ENCODE results near the gene TMEM170A.
"Not testable (repeated sequence)": the region's sequence is repeated elsewhere in the genome, so short reads cannot be mapped to it uniquely, and the experiment has no call there.

TMEM170A gene

DNA sequence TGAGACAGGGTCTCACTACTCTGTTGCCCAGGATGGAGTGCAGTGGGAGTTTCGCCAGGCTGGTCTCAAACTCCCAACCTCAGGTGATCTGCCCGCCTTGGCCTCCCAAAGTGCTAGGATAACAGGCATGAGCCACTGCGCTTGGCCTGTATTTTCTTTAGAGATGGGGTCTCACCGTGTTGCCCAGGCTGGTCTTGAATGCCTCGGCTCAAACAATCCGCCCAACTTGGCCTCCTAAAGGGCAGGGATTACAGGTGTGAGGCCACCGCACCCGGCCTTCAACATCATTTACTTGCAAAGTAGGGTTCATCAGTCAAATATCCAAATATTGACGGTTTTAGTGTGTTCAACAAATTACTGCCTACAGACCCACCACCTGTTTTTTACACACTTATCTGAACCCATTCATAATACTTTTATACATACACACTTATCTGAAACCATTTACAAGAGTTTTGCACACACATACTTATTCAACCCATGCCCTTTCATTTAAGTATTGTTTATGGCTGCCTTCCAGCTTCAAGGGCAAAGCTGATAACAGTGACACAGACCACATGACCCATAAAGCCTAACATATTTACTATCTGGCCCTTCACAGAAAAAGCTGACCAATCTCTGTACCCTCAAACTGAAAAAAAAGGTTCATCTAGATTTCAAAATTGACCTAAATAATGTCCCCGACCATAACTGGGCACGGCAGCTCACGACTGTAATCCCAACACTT, 11.9 kb downstream of the TMEM170A start:
- no peak for DNase-seq

DNA sequence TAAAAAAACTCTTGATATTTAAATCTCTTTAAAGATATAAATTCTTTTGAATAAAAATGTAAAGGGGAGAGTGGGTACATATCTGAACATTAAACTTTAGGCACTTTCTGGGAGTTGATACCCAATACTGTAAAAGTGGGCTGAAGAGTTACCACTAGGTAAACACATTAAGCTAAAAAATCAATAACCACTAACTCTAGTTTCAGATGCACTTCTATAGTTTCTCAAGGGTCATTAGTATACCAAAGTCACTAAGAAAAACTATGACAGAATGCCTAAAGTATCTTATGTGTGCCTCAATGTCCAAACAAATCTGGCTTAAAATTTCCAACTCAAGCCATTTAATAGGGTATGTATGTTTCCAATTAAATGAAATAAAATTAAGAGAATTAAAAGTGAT, 18.1 kb downstream of the TMEM170A start:
- DNase-seq = no peak

DNA sequence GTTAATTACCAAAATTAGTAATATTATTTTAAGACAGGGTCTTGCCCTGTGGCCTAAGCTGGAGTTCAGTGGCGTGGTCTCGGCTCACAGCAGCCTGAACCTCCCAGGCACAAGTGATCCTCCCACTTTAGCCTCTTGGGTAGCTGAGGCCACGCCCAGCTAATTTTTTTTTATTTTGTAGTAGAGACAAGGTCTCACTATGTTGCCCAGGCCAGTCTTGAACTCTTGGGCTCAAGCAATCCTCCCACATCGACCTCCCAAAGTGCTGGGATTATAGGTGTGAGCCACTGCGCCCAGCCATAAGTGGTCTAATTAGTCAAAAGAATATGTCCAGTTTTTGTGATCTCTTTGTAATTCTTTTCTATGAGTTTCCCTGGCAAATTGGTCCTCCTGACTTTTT, 19.2 kb downstream of the TMEM170A start:
- no peak for DNase-seq

DNA sequence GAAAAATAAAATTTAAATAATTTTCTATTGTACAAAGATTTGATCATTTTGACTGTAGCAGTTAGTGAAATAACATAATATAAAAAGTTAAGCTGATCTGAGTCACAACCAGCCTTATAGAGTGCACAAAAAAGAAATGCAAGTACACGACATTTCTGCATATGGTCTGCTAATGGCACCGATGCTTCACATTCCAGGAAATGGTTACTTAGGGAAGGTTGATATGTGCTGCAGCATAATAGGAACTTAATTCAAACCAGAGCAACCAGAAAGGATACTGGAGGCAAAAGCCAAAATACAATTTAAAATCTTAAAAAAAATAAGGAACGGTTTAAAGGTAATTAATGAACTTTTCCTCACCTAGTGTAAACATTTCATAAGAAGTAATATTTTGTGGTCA, 21.2 kb downstream of the TMEM170A start:
- DNase-seq = no peak

DNA sequence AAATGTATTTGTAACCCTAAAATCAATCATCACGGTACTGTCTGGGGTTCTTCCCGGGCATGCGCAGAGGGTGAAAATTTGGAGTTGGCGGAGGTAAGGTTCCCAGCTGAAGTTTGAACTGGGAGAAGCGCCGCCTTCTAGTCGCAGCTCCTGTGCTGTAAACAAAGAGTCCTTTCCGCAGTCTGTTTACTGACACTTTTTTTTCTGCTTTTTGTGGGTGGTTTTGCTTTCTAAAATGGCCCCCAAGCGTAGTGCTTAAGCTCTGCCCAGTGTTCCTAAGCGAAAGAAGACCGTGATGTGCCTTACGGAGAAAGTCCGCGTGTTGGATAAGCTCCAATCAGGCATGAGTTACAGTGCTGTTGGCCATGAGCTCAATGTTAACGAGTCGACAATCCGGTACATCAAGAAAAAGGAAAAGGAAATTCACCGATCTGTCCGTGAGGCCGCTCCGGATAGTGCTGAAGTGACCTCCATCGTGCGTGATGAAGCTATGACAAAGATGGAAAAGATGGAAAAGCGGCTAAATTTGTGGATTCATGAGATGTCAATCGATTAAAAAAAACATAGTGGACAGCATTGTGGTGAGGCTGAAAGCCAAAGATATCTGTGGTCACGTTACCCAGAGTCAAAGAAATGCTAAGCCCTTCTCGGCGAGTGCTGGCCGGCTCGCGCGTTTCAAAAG, 30.6 kb downstream of the TMEM170A start:
- DNase-seq = peak; percentile 62

DNA sequence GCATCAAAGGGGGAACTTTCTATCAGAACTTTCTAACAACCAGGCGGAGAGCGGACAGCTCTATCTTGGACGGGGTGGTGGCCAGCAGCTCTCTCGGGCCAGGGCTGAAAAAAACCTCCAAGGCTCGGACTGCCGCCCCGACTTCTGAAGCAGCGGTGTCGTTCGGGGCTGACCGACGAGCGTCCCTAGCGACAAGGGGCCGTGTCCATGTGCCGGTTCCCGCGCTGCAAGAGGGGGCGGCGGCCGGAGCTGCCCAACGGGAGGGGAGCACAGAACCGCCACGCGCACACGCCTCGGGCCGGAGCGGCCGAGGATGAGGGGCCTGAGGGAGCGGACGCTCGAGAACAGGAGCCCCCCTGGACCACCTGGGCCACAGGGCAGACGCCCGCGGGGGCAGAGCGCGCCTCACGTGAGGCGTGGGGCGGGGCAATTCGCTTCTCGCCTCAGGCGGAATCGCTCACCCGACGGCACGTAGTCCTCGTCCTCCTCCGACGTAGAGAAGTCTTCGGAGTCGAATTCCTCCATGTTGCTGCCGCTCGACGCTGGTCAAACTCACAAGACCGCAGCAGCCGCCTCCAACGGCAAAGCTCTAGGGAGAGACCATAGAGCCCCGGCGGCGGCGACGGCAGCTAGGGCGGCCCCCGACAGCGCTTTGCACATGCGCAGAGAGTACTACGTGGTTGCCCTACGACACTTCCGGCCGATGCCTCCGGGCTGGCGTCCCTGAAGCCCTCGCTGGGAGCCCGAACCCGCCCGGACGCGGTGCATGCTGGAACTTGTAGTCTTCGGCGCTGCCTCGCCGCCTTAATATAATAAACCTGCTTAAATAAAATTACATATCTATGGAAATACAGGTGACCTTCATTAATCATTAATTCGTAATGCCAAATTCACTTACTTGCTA, 31.4 kb downstream of the TMEM170A start, which contains the start of gene CFDP1:
Gene CFDP1 (minus strand): TSS at position 676 of the 904 bp plus-strand sequence. CDS start 151 bp downstream, at position 525.
- peak; percentile 73 for DNase-seq

DNA sequence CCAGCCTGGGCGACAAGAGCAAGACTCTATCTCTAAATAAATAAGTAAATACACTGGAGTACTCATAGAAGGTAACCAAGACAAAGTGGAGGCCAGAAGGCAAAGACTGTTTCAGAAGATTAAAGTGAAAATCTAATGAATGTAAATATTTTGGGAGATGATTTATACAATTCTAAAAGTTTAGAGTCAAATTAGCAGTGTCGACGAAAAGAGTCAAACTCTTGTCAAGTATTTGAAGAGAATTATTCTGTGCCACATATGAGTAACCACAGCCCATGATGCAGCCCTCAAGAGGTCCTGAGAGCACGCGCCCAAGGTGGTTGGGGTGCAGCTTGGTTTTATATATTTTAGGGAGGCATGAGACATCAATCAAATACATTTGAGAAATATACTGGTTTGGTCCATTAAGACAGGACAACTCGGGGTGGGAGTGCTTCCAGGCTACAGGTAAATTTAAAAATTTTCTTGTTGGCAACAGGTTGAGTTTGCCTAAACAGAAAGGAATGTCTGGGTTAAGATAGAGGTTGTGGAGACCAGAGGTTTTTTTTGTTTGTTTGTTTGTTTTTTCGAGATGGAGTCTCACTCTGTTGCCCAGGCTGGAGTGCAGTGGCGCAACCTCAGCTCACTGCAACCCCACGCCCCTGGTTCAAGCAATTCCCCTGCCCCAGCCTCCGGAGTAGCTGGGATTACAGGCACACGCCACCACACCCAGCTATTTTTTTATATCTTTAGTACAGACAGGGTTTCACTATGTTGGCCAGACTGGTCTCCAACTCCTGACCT, 34.7 kb downstream of the TMEM170A start:
- DNase-seq = no peak

DNA sequence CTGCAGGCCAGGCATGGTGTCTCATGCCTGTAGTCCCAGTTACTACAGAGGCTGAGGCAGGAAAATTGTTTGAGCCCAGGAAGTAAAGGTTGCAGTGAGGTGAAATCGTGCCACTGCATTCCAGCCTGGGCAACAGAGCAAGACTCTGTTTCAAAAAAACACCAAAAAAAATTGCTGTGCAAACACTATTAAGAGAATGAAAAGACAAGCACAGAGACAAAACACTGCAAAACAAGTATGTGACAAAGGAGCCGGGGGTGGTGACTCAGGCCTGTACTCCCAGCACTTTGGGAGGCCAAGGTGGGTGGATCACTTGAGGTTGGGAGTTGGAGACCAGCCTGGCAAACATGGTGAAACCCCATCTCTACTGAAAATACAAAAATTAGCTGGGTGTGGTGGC, 38.0 kb downstream of the TMEM170A start:
- DNase-seq = not testable (repeated sequence)

DNA sequence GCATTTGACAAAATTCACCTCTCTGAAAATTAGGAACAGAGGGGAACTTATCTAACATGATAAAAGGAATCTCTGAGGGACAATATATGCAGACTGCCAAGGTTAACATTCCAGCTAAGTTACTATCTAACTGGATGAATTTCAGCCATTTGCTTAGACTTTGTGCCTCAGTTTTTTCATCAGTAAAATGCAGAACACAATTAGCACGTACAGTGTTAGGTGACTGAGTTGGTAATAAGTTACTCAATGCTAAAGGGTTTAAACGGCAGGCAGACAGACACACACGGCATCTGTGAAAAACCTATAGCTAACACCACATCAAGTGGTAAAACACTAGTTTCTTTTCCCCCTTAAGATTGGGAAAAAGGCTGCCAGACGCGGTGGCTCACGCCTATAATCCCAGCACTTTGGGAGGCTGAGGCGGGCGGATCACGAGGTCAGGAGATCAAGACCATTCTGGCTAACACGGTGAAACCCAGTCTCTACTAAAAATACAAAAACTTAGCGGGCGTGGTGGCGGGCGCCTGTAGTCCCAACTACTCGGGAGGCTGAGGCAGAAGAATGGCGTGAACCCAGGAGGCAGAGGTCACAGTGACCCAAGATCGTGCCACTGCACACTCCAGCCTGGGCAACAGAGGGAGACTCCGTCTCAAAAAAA, 40.3 kb downstream of the TMEM170A start:
- not testable (repeated sequence) for DNase-seq

DNA sequence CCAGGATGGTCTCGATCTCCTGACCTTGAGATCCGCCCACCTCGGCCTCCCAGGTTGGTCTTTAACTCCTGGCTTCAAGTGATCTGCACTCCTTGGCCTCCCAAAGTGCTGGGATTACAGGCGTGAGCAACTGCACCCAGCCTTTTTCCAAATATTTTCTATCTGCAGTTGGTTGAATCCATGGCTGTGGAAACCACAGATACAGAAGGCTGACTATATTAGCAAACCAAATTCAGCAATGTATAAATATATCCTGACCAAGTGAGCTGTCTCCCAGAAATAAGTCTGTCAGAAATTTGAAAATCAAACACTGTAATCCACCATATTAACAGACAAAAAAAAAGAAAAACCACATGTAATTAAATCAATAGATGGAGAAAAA, 40.8 kb downstream of the TMEM170A start:
- DNase-seq = no peak

DNA sequence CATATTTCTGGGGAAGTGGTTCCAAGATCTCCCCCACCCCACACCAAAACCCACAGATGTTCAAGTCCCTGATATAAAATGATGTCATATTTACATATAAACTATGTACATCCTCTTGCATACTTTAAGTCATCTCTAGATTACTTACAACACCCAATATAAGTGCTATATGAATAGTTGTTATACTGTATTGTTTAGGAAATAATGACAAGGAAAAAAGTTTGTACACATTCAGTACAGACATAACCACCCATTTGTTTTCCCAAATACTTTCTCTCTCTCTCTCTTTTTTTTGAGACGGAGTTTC, 42.7 kb downstream of the TMEM170A start:
- DNase-seq = no peak

DNA sequence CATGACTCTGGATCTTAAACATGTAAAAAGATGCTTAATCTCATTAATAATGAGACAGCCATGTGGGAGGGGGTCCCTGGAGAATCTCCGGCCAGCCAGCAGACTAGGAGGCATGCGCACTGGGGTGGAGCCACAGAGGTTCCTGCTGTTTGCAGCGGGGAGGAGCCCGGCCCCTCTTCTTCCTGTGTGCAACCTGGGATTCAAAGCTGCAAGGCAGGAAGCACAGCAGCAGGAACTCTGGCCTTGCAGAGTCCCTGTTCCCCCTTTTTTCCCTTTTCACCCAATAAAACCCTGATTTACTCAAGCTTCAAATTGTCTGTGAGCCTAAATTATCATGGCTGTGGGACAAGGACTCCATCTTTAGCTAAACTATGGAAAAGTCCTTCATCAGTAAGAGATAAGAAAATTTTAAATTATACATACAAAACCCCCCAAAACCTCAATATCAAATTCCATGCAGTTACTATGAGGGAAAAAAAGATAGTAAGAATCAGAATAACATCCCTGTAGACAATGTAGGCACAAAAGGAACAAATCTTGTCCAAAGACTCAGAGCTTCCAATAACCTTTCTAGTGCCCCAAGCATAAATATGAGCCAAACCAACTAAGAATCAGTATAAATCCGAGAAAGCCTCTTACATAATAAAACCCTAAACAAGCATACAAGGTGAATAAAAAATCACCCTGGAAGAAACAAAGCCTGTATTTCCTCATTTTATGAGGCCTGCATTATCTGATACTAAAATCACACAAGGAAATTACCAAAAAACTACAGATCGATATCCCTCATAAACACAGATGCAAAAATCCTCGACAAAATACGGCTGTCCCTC, 43.3 kb downstream of the TMEM170A start:
- DNase-seq = peak; percentile 76

DNA sequence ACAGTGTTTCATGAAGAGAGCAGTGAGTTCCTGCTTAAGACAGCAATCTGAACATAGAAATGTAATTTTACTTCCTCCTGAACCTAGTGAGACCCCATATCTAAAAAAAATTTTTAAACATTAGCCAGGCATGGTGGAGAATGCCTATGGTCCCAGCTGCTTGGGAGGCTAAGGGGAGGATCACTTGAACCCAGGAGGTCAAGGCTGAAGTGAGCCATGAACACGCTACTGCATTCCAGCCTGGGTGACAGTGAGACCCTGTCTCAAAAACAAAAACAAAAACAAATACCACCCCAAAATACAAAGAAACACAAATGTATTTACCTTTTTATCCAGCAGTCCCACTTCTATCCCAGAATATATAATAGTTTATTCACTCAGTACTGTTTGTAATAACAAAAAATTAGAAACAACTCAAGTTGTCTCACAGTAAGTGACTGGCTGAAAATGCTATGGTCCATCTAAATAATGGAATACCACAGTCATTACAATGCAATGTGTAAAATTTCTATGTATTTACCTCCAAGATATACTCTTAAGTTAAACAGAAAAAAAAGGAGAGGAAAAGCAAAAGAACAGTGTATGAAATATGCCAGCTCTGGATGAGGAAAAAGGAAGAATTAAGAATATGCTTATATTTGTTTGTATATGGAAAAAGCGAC, 47.5 kb downstream of the TMEM170A start:
- DNase-seq = no peak

DNA sequence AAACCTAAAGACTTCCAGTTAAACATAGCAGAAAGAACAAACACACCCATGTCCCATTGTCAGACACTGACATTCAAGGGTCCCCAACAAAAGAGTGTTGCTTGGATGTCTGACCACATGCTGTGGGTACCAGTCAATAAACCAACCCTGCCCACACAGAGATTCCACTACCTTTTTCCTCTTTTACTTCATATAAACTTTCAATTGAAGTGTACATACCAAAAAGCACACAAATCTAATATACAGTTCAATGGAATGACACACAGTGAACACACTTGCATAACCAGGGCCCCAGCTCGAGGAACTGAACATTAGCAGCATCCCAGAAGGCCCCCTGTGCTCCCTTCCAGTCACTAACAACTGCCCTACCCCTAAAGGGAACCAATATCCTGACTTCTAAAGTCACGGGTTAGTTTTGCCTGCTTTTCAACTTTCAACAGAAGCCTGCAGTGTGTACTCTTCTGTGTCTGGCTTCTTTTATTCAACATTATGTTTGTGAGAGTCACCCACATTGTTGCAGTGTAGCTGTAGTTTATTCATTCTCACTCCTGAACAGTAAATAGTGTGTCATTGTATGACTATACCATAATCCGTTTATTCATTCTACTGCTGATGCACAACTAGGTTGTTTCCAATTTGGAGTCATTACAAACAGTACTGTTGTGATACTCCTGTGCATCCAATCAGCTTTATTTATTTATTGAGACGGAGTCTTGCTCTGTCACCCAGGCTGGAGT, 49.2 kb downstream of the TMEM170A start:
- DNase-seq = no peak

DNA sequence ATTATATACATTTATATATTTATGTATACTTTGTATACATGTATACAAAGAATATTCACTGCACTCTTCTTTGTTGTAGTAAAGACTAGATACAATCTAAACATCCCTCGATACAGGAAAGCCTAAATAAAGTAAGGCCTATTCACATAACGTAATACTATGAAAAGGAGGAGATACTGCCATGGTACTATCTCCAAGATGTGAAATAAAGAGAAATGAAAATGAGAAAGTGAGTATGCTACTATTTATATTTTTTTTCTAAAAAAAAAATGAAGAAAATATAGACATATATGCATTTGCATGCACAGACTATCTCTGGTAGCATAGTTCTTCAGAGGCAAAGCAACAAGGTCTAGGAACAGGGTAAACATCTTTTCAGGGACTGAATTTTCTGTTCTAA, 50.5 kb downstream of the TMEM170A start:
- DNase-seq = no peak

DNA sequence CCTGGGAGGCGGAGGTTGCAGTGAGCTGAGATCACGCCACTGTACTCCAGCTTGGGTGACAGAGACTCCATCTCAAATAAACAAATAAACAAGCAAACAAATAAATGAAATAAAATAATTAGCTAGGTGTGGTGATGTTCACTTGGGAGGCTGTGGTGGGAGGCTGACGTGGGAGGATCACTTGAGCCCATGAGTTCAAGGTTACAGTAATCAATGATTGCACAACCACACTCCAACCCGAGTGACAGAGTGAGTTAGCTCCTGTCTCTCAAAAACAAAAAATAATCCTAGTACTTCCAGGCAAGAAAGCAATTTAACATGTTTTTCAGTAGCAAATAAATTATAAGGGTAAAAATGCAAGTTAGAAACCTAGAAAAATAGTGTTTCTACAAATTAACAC, 57.5 kb downstream of the TMEM170A start:
- DNase-seq = no peak

DNA sequence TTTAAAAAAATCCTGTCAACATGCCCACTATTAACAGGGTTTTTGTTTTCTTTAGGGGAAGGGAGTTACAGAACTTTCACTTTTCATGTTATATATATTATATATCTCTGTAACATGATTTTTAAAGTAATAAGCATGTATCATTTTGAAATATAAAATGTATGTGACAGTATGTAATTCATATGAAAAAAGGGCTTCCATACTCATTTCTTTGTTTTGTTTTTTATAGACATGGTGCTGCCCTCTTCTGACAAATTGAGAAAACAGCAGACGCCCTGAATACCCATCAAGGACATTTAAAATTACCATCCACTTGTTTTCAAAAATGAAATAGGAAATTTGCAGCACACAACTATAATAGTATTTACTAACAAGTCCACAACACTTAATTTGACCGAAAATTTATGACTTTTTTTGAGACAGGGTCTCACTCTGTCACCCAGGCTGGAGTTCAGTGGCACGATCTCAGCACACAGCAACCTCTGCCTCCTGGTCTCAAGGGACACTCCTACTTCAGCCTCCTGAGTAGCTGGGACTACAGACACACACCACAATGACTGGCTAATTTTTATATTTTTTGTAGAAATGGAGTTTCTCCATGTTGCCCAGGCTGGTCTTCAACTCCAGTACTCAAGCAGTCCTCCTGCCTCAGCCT, 61.5 kb downstream of the TMEM170A start:
- DNase-seq = no peak

DNA sequence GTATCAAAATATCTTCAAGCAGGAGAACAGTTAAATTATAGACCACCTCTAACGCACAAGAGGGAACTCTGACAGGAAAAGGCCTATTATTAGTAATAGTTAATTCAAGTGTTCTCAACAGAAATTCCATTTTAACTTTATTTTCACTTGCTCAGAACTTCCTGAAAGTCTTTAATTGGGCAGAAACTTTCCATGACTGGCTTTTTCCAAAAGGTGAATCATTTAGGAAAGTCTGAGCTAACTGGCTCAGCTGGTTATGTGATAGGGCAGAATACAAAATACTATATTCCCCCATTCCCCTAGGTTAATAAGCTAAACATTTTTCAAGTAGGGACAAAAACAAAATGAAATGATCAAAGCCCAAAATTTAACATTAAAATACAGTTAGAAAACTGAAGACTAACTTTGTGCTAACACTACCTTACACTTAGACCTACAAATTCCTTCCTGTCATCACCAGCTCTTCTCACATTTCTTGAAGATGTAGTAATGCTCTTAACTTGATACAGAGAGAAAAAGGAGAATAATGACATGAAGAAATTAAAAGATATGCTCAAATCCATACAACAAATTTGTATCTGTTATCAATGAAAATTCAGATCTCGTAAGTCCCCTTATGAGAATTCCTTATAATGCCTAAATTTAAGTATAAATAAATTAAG, 62.2 kb downstream of the TMEM170A start:
- DNase-seq = no peak

DNA sequence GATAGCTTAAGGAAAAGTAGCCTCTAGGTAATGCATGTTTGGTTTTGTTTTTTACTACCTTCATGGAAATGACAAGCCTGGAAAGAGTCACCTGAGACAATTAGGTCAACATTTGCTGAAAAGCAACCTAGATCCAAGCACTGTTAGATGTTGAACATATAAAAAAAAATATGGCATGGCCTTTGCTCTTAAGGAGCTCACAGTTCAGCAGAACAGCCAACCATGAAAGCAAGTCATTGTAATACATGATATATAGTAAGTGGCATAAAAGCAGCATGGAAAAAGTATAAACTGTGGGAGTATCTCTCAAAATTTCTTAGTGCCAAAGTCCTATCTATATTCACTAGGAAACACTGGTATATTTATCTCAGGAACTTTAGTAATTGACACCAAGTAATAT, 62.8 kb downstream of the TMEM170A start:
- DNase-seq = no peak
